Smooth muscle cell of the brain vasculature (primary cell): ENCODE data around the gene SYN1.
"Not testable (repeated sequence)": the region's sequence is repeated elsewhere in the genome, so short reads cannot be mapped to it uniquely, and the experiment has no call there.

Experiments
- DNase-seq: peaks from one replicate; pipeline ENCODE4 v3.0.0-alpha.2; 2012; ENCODE audit warnings: low read depth, low spot score

SYN1 gene

GRCh38 chrX:47634871-47635575 is 15.4 kb upstream of the SYN1 start:
- DNase-seq = no peak

- DNase-seq = no peak
These were observed 14.3 kb upstream of the SYN1 start for GRCh38 chrX:47633689-47634590.

- no peak for DNase-seq
These were observed 13.0 kb upstream of the SYN1 start for GRCh38 chrX:47632666-47633065.

- no peak for DNase-seq
These were observed 12.0 kb upstream of the SYN1 start for GRCh38 chrX:47631676-47632075.

GRCh38 chrX:47629419-47630200 is 10.0 kb upstream of the SYN1 start, which contains the start of gene CFP:
CFP (minus strand) TSS chrX:47629930; CDS start chrX:47629844, 86 bp downstream.
- no peak for DNase-seq

GRCh38 chrX:47628982-47629381 is 9.3 kb upstream of the SYN1 start:
- no peak for DNase-seq

- DNase-seq = no peak
These were observed 5.7 kb upstream of the SYN1 start for GRCh38 chrX:47625365-47625764.

- no peak for DNase-seq
These were observed 3.9 kb upstream of the SYN1 start for GRCh38 chrX:47623540-47624027.

- no peak for DNase-seq
These were observed 2.2 kb upstream of the SYN1 start for GRCh38 chrX:47621851-47622250.

- no peak for DNase-seq
These were observed 637 bp upstream of the SYN1 start for GRCh38 chrX:47620303-47620685.

- DNase-seq = no peak
These were observed 653 bp downstream of the SYN1 start for GRCh38 chrX:47618923-47619485.

GRCh38 chrX:47614618-47615017 is 5.0 kb downstream of the SYN1 start:
- no peak for DNase-seq

- no peak for DNase-seq
These were observed 6.6 kb downstream of the SYN1 start for GRCh38 chrX:47613082-47613481.

- no peak for DNase-seq
These were observed 7.2 kb downstream of the SYN1 start for GRCh38 chrX:47612418-47612817.

GRCh38 chrX:47611926-47612325 is 7.7 kb downstream of the SYN1 start:
- DNase-seq = no peak

- DNase-seq = no peak
These were observed 8.2 kb downstream of the SYN1 start for GRCh38 chrX:47611489-47611888.

GRCh38 chrX:47610511-47610910 is 9.1 kb downstream of the SYN1 start:
- DNase-seq = no peak

- DNase-seq = no peak
These were observed 11.4 kb downstream of the SYN1 start for GRCh38 chrX:47608130-47608810.

GRCh38 chrX:47607091-47607490 is 12.6 kb downstream of the SYN1 start:
- DNase-seq = no peak

GRCh38 chrX:47605024-47605423 is 14.6 kb downstream of the SYN1 start:
- DNase-seq = no peak

- not testable (repeated sequence) for DNase-seq
These were observed 16.5 kb downstream of the SYN1 start for GRCh38 chrX:47603125-47603524.
